ENCODE measurements around the gene DIP2C. TPM values are rescaled to one million over a fixed set of nuclear protein-coding genes. Genes with fewer than 3 reads are reported as not detected.

DIP2C gene
- total RNA-seq, 1 donor from 2014 or later, result 31.5 TPM

DNA sequence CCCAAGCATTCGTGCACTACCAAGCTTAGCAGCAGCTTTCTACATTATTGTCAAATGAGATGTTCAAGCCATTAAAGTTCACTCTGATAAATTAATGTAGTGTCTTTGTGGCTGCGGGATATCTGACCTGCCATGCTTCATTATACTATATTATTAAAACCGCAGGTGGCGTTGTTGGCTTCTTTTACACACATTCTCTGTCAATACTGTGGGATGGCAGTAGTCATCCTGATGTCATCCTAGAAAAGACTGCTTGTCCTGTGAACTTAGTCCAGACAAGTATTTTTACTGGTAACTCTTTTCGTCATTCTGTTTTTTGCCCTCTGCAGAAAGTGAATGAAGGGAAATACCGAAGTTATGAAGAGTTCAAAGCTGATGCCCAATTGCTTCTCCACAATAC lies 450.4 kb downstream of the DIP2C start:
- DNase-seq (ENCODE audit: low spot score), result no peak

DNA sequence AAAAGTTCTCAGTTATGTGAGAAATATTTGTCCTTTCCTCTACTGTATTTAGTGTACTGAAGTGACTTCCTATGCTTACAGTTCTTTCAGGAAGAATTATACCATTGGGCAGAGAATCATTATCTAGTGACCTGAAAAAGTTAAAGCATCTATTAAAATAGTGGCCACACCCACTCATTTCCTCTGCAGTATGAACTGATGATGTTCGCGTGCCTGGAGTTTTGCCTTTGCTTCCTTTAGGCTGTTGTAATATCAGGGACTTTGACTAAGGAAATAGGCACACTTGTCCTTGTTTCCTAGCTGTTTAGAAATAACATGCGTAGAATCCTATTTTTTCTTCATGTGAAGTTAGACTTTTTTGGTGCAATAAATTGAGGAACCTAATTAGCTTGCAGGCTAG lies 453.6 kb downstream of the DIP2C start:
- no peak for DNase-seq (ENCODE audit: low spot score)

DNA sequence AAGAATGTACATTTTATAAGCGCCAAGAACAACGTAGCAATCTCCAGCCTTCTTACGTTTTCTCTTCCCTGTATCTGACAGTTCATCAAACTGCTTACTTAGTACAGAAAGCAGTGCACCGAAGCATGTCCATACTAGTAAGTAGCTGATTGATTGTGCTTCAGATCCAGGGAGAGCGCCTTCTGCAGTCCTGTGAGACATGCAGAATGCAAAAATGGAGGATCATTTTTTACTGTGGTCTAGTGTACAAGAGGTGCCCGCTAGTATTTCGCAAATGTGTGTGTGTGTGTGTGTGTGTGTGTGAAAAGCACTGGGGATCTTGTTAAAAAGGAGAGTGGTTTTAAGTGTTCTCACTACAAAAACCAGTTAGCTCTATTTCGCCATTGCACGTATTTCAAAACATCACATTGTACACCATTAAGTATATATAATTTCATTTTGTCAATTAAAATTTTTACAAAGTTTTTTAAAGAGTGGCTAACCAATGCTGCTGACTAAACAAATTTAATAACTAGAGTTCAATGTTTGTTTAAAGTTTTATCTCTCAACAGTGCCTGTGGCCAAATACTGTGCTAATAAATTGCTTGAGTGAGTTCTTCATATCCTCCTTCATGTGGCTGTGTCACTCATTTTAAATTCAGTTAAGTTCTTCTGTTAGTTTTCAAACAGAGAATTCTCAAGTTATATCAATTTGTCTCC lies 454.6 kb downstream of the DIP2C start:
- DNase-seq (ENCODE audit: low spot score), result no peak

DNA sequence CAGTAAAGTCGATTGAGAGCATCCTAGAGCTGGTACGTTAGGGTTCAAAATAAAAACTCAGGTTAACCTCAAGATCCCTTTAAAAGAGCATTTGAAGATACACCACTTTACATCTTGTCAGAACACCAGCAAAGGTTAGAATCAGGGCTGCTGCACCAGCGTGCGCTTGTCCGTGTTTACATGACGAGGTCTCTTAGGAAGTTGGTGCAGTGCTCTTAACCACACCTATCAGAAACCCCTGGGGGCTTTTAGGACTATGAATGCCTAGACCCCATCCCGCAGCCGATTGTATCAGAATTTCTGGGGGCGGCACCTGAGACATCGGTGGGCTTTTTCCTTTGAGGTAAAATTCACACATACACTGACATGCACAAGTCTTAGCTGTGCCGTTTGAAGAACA lies 456.6 kb downstream of the DIP2C start:
- DNase-seq (ENCODE audit: low spot score), result no peak

DNA sequence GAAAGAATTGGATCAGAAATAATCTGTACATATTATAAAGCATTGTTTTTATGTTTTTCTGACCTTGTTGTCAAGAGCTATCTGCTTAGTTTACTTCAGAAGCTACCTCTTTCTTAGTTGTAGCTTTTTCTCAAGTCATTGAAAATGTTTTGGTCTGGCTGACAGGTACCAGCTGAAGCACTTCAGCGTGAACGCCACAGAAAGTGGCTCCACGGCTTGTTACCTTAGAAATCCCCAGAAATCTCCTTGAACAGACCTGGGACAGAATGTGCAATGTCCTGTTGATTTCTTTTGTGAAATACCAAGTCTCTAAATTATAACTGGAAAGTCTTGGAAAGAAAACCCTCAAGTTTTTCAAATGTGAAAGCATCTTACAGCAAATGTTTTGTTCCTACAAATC lies 457.4 kb downstream of the DIP2C start:
- DNase-seq (ENCODE audit: low spot score), result no peak

DNA sequence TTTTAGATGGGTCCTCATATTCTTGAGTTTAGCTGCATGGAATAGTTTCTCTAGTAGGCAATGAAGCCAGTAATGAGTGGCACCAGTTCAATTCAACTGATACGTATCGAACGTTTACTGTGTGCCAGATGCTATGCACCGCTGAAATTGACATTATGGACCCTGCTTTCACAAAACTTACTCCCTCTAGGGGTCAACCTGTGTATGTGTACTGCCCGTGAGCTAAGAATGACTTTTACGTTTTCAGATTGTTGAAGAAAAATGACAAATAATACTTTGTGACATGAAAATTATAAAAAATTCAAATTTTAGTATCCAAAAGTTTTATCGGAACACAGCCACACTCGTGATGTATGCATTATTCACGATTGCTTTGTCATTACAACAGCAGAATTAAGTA lies 458.7 kb downstream of the DIP2C start:
- no peak for DNase-seq (ENCODE audit: low spot score)

DNA sequence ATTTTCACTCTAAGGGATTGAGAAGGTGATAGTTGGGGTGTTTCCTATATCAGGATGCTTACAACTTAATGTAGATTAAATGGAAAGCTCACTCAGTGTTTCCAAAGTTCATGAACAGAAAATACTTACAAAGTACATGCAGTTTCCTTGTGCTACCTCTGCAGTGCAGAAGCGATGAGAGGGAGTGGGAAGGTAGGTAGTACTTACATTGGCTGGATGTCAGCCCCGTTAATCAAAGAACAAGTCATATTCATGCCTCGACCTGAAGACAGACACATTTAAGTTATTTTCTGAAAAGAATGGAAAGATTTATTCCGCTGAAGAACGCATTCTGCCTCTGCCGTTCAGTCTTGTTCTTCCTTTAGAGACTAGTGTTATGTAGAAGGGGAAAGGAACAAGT lies 461.1 kb downstream of the DIP2C start:
- DNase-seq (ENCODE audit: low spot score), result no peak

DNA sequence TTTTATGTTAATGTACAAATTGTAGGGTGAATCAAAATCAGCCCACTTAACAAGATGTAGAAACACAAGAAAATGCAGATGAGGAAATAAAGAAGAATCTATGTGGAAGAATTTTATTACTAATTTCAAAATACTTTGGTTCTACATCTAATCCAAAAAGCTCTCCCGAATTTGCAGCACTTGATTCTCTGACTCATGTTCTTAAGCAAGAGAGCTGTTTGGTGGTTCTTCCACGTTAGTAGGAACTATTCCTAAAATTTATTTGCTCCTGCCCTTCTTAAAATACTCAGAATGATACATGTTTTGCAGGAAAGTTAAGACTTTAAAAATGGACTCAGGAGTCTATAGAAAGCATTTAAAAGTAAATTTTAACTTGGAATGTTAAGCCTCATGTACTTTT lies 462.5 kb downstream of the DIP2C start:
- no peak for DNase-seq (ENCODE audit: low spot score)

DNA sequence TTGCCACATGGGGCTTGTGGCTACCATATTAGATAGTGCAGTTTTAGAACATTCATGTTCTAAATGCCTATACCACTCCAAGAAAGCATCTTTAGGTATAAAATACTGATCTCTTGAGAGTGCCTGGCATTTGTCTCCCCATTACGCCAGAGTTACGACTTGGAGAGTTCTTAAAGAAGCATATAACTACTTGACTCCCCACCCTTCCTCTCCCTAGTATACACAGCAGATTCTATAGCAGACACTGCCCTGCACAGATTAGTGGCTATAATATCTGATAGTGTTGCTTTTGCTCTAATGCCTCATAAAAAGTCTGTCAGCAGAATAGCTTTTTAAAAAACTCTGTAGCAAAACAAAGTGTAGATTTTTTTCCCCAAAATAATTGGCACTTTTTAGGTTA lies 463.4 kb downstream of the DIP2C start:
- no peak for DNase-seq (ENCODE audit: low spot score)

DNA sequence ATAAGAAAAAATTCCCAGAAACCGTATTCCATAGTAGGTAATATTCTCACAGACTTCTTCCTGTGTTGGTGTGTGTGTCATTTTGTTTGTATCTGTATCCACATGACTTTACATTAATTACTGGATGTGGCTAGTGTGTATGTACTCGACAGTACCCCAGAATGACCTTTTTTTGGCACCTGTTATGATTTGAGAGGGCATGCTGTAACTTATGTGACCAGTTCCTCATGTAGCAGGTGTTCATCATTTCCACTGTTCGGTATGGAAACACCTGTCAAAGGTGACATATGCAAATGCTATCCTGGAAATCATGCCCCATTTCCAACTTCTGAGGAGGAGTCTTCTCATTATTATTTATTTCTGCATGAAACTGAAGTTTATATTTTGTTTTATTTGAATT lies 464.9 kb downstream of the DIP2C start:
- DNase-seq (ENCODE audit: low spot score), result no peak

Other genes with a start within 250 kb of the DIP2C start
- gene LARP4B, start 242.0 kb upstream of the DIP2C start, total RNA-seq, result 98.6 TPM

All from mucosa of gallbladder (tissue), 1 donor.